Measurements from ENCODE around the gene TSPAN15. TPM values are rescaled to one million over a fixed set of nuclear protein-coding genes. Genes with fewer than 3 reads are reported as not detected.

The TSPAN15 gene
- total and polyA plus RNA-seq, 2 of the 4 experiments (the other 2 are of a cell fraction): 0.48 TPM; not detected in 1

DNA sequence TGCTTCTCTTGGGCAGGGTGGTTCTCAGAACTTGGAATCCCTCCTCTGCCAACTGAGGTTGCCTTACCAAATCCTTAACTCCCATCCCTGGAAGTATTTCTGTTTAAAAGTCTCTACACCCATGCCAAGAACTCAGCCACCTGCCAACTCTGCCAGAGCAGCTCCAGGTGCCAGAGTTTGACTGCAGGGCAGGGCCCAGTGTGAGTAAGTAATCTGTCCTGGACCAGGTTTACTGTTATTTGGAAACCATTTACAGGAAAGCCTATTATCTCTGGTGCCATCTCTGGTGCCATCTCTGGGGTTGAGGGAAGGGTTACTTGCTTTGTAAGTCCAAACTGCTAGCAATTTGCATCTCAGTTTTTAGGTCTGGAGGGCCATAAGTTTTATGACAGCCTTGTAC lies 2.5 kb downstream of the TSPAN15 start:
- Histone ChIP-seq H2BK20ac (ENCODE audit: low read depth, low read length) (no peak overlapping the region), H4K91ac (ENCODE audit: insufficient read depth, low read depth, low read length) (no peak overlapping the region), H3K4me2 (ENCODE audit: low read depth, low read length) (no peak overlapping the region), H3K56ac (ENCODE audit: extremely low read depth, insufficient read depth, low read length) (no peak overlapping the region), H3K4ac (ENCODE audit: low read depth, low read length) (no peak overlapping the region), H2AK5ac (ENCODE audit: low read depth, low read length) (no peak overlapping the region), H3K9me3 (ENCODE audit: control insufficient read depth, insufficient read depth, low read length) (no peaks in the 10 kb centered on the region), H3K36me3 (ENCODE audit: control insufficient read depth, insufficient read depth, low read length) (no peaks in the 10 kb centered on the region), H3K79me1 (ENCODE audit: low read depth in 1 of 2, low read length in 2 of 2) (no peaks in the 10 kb centered on the region), H3K4me1 (ENCODE audit: control insufficient read depth, insufficient read depth, low read length) (no peaks in the 10 kb centered on the region; the same call in none of the 2 replicates), H2AFZ (replicated peaks; ENCODE audit: low read length, poor library complexity) (no peak overlapping the region), H2AK9ac (replicated peaks; ENCODE audit: low read depth, low read length, poor library complexity) (no peak overlapping the region), H2BK5ac (ENCODE audit: low read depth, low read length, poor library complexity, severe bottlenecking) (no peak overlapping the region), H4K20me1 (ENCODE audit: insufficient read depth, low read length) (no peaks in the 10 kb centered on the region), H3K23ac (ENCODE audit: low read depth, low read length) (no peak overlapping the region), H3K27ac (ENCODE audit: insufficient read depth, low read length) (no peak overlapping the region), H3K9ac (ENCODE audit: low read depth, low read length) (no peak overlapping the region), H3K18ac (ENCODE audit: low read depth, low read length) (no peak overlapping the region), H2BK15ac (ENCODE audit: low read depth, low read length) (no peak overlapping the region), H3K4me3 (ENCODE audit: insufficient read depth, low read depth, low read length) (no peak overlapping the region), H2BK120ac (ENCODE audit: low read depth, low read length) (no peak overlapping the region), H3K9me1 (ENCODE audit: insufficient read depth, low read length) (no peaks in the 10 kb centered on the region), H4K5ac (ENCODE audit: low read depth, low read length) (no peak overlapping the region), H3K14ac (replicated peaks; ENCODE audit: low read depth, low read length) (no peak overlapping the region), H3K27me3 (ENCODE audit: control insufficient read depth, insufficient read depth, low read length) (peaks cover 16% of the 10 kb centered on the region), H4K8ac (ENCODE audit: low read depth in 2 of 2, low read length in 2 of 2) (no peak overlapping the region)
- in situ Hi-C loops (cut with MboI; ENCODE audit: low sequenced_read_pairs) (no loop called here), intact Hi-C loops (cut with micrococcal nuclease) (loop anchor here (2.0 kb wide), 1 partner anchor 37 kb away; no protein-coding TSS in a partner anchor), dilution Hi-C loops (cut with HindIII; ENCODE audit: low sequenced_read_pairs, unreplicated experiment) (no loop called here)
- DNase-seq (no peak), ATAC-seq (ENCODE audit: low read depth) (no peak)
- ChIA-PET CTCF (no interaction called here), POLR2A (ENCODE audit: unreplicated experiment) (no interaction called here)
- no TSS peak for BruUV-seq (replicated peaks)
- no peak for TF ChIP-seq BHLHE40 (IDR thresholded peaks at IDR 0.05; ENCODE audit: low read depth, low read length)
- TF ChIP-seq POLR2A (IDR thresholded peaks at IDR 0.05; ENCODE audit: low read depth, low read length): no peak
- TF ChIP-seq, protein P1, sequence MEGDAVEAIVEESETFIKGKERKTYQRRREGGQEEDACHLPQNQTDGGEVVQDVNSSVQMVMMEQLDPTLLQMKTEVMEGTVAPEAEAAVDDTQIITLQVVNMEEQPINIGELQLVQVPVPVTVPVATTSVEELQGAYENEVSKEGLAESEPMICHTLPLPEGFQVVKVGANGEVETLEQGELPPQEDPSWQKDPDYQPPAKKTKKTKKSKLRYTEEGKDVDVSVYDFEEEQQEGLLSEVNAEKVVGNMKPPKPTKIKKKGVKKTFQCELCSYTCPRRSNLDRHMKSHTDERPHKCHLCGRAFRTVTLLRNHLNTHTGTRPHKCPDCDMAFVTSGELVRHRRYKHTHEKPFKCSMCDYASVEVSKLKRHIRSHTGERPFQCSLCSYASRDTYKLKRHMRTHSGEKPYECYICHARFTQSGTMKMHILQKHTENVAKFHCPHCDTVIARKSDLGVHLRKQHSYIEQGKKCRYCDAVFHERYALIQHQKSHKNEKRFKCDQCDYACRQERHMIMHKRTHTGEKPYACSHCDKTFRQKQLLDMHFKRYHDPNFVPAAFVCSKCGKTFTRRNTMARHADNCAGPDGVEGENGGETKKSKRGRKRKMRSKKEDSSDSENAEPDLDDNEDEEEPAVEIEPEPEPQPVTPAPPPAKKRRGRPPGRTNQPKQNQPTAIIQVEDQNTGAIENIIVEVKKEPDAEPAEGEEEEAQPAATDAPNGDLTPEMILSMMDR (conservative IDR thresholded peaks at IDR 0.05; ENCODE audit: low read depth, low read length): no peak
- TF ChIP-seq MAZ (IDR thresholded peaks at IDR 0.05; ENCODE audit: borderline replicate concordance, low read depth, low read length): no peak
